Testis (tissue), 3 donors: ENCODE data around the gene HSP90AB1. TPM values are rescaled to one million over a fixed set of nuclear protein-coding genes. Genes with fewer than 3 reads are reported as not detected.

Experiments used
- DNase-seq: peaks from one replicate; pipeline ENCODE4 v3.0.0-alpha.2; 2019
- H3K27ac ChIP-seq, 2 donors: fragments of 200-600 bp; sonication (generic); one replicate each; pipeline ENCODE4 v1.5.1; 2019
- H3K27me3 ChIP-seq: fragments of 200-600 bp; sonication (generic); one replicate; pipeline ENCODE4 v1.5.1; 2019
- H3K36me3 ChIP-seq: fragments of 200-600 bp; sonication (generic); one replicate; pipeline ENCODE4 v1.5.1; 2017; ENCODE audit warnings: low read depth; ENCODE audit errors: missing control alignments
- H3K4me1 ChIP-seq: fragments of 200-600 bp; sonication (generic); one replicate; pipeline ENCODE4 v1.5.1; 2019
- H3K4me3 ChIP-seq, 2 donors: fragments of 200-600 bp; sonication (generic); one replicate each; pipeline ENCODE4 v1.5.1; 2017 to 2019
- H3K9me3 ChIP-seq: fragments of 200-600 bp; sonication (generic); one replicate; pipeline ENCODE4 v1.5.1; 2017
- POLR2A ChIP-seq: fragments of 450-650 bp; IDR thresholded peaks from one replicate; pipeline ENCODE4 v1.6.1; 2017; ENCODE audit warnings: antibody characterized with exemption, mild to moderate bottlenecking, moderate library complexity
- WGBS, 2 donors: methylation state at CpG; one replicate each; pipeline ENCODE4 v1.1.5; 2018; 5-methylcytosine and 5-hydroxymethylcytosine counted together
- intact Hi-C: fragments of 100-400 bp; cut with DNase I; formaldehyde crosslinking; loops from one replicate; pipeline ENCODE4 v1.15.1; 2023; ENCODE audit warnings: low total_unique reads
- polyA plus RNA-seq: library from polyadenylated mRNA; stranded (reverse); fragments of 350-450 nt; fragmentation: Illumina TruSeq; extraction: RNeasy Lipid Tissue Mini Kit (QIAGEN cat#74804); gene quantifications from one replicate; pipeline ENCODE4 v1.2.3, GENCODE V29; 2014; ENCODE audit warnings: low read depth, low replicate concordance; ENCODE audit not compliant: insufficient read depth
- total RNA-seq, 2 donors: library from RNA; depleted of rRNA; stranded (reverse); fragments of >200 nt; gene quantifications; one replicate each; pipeline ENCODE4 v1.2.3, GENCODE V29; 2016
- TF ChIP-seq, protein P1 (sequence below), 3 experiments: fragments of 450-650 bp in 2 of 3; fragments of 200-600 bp in 1 of 3; sonication (generic) in 1 of 3; IDR thresholded peaks; one replicate each; pipeline ENCODE4 v1.5.1; 2016 to 2019; ENCODE audit warnings: antibody characterized with exemption in 3 of 3, mild to moderate bottlenecking in 2 of 3, moderate library complexity in 1 of 3

HSP90AB1 gene
- total and polyA plus RNA-seq, 3 donors from 2014 or later: 480 to 610 (median 602) TPM

DNA sequence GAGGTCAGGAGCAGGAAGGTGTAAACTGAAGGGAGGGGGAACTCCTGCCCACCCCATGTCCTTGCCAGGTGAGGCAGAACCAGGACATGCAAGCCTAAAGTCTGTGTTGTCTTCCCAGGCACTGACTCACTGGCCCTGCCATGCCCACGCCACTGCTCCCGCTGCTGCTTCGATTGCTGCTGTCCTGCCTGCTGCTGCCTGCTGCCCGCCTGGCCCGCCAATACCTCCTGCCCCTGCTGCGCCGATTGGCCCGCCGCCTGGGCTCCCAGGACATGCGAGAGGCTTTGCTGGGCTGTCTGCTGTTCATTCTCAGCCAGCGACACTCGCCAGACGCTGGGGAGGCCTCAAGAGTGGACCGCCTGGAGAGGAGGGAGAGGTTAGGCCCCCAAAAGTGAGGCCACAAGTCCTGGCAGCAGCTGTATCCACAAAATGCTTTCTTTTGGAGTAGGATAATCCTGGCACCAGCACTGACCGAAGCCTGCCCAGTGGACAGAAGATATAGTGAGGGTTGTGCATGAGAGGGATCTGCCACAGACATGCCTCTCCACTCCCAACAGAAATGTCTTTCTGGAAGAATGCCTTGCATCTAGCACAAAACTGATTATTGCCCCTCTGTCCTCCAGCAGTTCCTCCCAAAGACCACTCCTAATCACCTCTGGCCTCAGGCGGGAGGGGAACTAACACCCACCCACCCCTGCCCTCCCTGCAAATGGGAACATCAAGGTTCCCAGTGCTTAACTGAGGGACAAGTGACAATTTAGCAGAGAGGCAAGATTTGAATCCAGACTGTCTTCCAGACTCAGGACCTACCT lies 29.4 kb upstream of the HSP90AB1 start:
- TF ChIP-seq, protein P1, sequence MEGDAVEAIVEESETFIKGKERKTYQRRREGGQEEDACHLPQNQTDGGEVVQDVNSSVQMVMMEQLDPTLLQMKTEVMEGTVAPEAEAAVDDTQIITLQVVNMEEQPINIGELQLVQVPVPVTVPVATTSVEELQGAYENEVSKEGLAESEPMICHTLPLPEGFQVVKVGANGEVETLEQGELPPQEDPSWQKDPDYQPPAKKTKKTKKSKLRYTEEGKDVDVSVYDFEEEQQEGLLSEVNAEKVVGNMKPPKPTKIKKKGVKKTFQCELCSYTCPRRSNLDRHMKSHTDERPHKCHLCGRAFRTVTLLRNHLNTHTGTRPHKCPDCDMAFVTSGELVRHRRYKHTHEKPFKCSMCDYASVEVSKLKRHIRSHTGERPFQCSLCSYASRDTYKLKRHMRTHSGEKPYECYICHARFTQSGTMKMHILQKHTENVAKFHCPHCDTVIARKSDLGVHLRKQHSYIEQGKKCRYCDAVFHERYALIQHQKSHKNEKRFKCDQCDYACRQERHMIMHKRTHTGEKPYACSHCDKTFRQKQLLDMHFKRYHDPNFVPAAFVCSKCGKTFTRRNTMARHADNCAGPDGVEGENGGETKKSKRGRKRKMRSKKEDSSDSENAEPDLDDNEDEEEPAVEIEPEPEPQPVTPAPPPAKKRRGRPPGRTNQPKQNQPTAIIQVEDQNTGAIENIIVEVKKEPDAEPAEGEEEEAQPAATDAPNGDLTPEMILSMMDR (IDR thresholded peaks at IDR 0.05): no peak
- TF ChIP-seq POLR2A: no peak
- Histone ChIP-seq H3K4me3 (no peak overlapping the region), H3K9me3 (no peaks in the 10 kb centered on the region), H3K4me1 (peaks cover 44% of the 10 kb centered on the region), H3K27me3 (no peaks in the 10 kb centered on the region), H3K27ac (peak overlapping the region; percentile 61 to 92), H3K36me3 (no peaks in the 10 kb centered on the region)
- DNase-seq: no peak
- 53 to 74% methylated on average over 16 of the region's 16 CpGs for WGBS, 2 donors
- intact Hi-C loops: no loop called here

DNA sequence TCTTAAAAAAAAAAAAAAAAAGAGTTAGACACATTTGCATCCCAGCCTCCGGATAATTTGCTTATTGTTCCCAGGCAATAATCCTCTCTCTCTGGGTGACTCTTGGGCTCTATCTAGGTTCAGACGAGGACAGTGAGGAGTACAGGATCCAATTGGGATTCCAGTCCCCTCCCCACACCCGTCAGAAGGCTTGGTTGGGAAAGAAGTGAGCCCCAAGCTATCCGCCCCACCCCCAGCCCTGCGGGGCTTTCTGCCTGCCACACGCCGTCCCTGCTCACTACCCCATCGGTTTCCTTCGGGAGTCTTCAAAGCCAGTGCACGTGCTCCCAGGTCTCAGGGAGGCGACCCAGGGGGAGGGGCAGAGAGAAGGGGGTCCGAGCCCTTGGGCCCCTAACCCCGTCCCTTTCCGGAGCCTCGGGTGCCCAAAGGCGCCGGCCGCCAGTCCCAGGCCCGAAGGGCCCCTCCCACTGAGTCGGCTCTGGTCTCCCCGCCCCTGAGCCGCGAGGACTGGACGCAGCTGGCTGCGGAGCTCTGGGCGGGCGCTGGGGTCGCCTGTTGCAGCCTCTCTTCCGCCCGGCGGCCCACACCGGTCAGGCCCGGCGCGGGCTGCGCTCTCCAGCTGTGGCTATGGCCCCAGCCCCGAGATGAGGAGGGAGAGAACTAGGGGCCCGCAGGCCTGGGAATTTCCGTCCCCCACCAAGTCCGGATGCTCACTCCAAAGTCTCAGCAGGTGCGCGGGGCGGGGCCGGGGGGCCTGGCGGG lies 27.7 kb upstream of the HSP90AB1 start:
- H3K4me3 ChIP-seq: peak overlapping the region; percentile 36 to 63
- intact Hi-C loops: no loop called here
- TF ChIP-seq, protein P1 (IDR thresholded peaks at IDR 0.05): no peak
- no peak for TF ChIP-seq POLR2A
- 0 to 3% methylated on average over 3 to 29 of the region's 45 CpGs for WGBS, 2 donors
- H3K9me3 ChIP-seq: no peaks in the 10 kb centered on the region
- DNase-seq: peak; percentile 82
- H3K27me3 ChIP-seq: no peaks in the 10 kb centered on the region
- H3K27ac ChIP-seq: peak overlapping the region; percentile 65 to 92
- H3K36me3 ChIP-seq: no peaks in the 10 kb centered on the region
- peaks cover 54% of the 10 kb centered on the region for H3K4me1 ChIP-seq

DNA sequence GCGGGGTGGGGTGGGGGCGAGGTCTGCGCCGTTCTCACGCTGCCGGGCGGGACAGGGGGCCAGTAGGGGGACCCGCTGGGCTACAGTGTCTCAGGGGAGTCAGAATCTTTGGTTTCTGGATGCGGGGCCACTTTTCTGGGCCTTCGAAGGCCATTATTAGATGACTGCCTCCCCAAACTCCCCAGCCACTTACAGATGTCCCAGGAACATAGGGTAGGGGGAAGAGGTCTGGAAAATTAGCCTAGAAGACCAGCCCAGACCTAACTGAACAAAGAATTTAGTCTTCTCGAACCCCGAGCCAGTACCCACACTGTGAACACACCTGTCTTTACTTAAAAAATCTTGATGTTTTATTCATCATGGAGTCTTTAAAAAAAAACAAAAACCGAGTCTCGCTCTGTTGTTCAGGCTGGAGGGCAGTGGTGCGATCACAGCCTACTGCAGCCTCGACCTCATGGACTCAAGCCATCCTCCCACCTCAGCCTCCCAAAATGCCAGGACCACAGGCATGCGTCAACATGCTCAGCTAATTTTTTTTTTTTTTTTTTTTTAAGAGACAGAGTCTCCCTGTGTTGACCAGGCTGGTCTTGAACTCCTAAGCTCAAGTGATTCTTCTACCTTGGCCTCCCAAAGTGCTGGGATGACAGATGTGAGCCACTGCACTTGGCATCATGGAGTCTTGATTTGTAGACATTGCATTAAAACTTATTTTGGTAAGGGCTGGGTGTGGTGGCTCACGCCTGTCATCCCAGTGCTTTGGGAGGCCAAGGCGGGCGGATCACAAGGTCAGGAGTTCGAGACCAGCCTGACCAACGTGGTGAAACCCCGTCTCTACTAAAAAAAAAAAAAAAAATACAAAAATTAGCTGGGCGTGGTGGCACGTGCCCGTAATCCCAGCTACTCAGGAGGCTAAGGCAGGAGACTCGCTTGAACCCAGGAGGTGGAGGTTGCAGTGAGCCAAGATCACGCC lies 26.8 kb upstream of the HSP90AB1 start:
- TF ChIP-seq, protein P1 (IDR thresholded peaks at IDR 0.05): no peak
- no peak for TF ChIP-seq POLR2A
- no peak for DNase-seq
- WGBS, 2 donors: 51 to 64% methylated on average over 20 to 28 of the region's 28 CpGs
- H3K9me3 ChIP-seq: no peaks in the 10 kb centered on the region
- H3K4me1 ChIP-seq: peaks cover 63% of the 10 kb centered on the region
- H3K36me3 ChIP-seq: no peaks in the 10 kb centered on the region
- H3K27me3 ChIP-seq: no peaks in the 10 kb centered on the region
- H3K4me3 ChIP-seq: peak overlapping the region; percentile 36 to 63
- peak overlapping the region; percentile 65 to 92 for H3K27ac ChIP-seq
- intact Hi-C loops: no loop called here

DNA sequence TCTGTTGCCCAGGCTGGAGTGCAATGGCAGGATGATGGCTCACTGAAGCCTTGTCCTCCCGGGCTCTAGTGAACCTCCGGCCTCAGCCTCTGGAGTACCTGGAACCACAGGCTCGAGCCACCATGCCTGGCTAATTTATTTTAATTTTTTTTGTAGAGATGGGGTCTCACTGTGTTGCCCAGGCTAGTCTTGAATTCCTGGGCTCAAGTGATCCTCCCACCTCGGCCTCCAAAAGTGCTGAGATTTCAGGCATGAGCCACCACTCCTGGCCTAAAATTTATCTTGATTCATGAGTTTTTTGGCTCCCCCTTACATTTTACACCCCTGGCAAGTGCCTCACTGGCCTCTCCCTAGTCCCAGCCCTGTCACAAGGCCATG lies 26.0 kb upstream of the HSP90AB1 start:
- DNase-seq: no peak
- intact Hi-C loops: no loop called here
- WGBS, 2 donors: 79 to 83% methylated on average over 4 of the region's 4 CpGs
- no peaks in the 10 kb centered on the region for H3K36me3 ChIP-seq
- H3K27ac ChIP-seq: peak overlapping the region; percentile 49 to 82
- H3K9me3 ChIP-seq: no peaks in the 10 kb centered on the region
- peaks cover 68% of the 10 kb centered on the region for H3K4me1 ChIP-seq
- H3K4me3 ChIP-seq: no peak overlapping the region
- TF ChIP-seq, protein P1 (IDR thresholded peaks at IDR 0.05): no peak
- no peak for TF ChIP-seq POLR2A
- H3K27me3 ChIP-seq: no peaks in the 10 kb centered on the region
